A549 (cell line): ENCODE results near the gene ISLR2.

ENCODE experiments used
- CTCF ChIP-seq: fragments of >200 bp; sonication (Bioruptor Twin); formaldehyde crosslinking; IDR thresholded peaks from 3 replicates; pipeline ENCODE4 v1.5.1; 2016
- GATA3 ChIP-seq: IDR thresholded peaks from 2 replicates; pipeline ENCODE4 v1.6.1; 2012; ENCODE audit warnings: borderline replicate concordance
- PBX3 ChIP-seq: IDR thresholded peaks from 2 replicates; pipeline ENCODE4 v1.6.1; 2012
- POLR2A ChIP-seq: IDR thresholded peaks from 2 replicates; pipeline ENCODE4 v1.6.1; 2012; ENCODE audit warnings: mild to moderate bottlenecking, low read length
- REST ChIP-seq: fragments of 200-600 bp; sonication (generic); IDR thresholded peaks from 2 replicates; pipeline ENCODE4 v1.6.1; 2016; ENCODE audit warnings: antibody characterized with exemption, mild to moderate bottlenecking, moderate library complexity

GRCh38 chr15:74170875-74171578, 40.6 kb downstream of the ISLR2 start:
- TF ChIP-seq CTCF (no peak), PBX3 (no peak), POLR2A (no peak), REST (no peak), GATA3 (no peak)
